ENCODE results near the gene STRIP2.
"Not testable (repeated sequence)": the region's sequence is repeated elsewhere in the genome, so short reads cannot be mapped to it uniquely, and the experiment has no call there.

STRIP2 gene

GRCh38 chr7:129453510-129454248 lies 19.4 kb downstream of the STRIP2 start:
- DNase-seq (ENCODE audit: low read depth), result no peak

GRCh38 chr7:129454249-129454551 lies 20.0 kb downstream of the STRIP2 start:
- DNase-seq (ENCODE audit: low read depth), result no peak

- DNase-seq (ENCODE audit: low read depth), result no peak
Measured at GRCh38 chr7:129456421-129456820, 22.2 kb downstream of the STRIP2 start.

- no peak for DNase-seq (ENCODE audit: low read depth)
Measured at GRCh38 chr7:129457101-129457500, 22.9 kb downstream of the STRIP2 start.

GRCh38 chr7:129458171-129458570 lies 23.9 kb downstream of the STRIP2 start:
- DNase-seq (ENCODE audit: low read depth), result no peak

GRCh38 chr7:129461809-129462208 lies 27.6 kb downstream of the STRIP2 start:
- DNase-seq (ENCODE audit: low read depth), result no peak

- DNase-seq (ENCODE audit: low read depth), result no peak
Measured at GRCh38 chr7:129462420-129462819, 28.2 kb downstream of the STRIP2 start.

GRCh38 chr7:129464194-129464593 lies 30.0 kb downstream of the STRIP2 start:
- DNase-seq (ENCODE audit: low read depth), result no peak

- DNase-seq (ENCODE audit: low read depth), result no peak
Measured at GRCh38 chr7:129465080-129465479, 30.8 kb downstream of the STRIP2 start.

GRCh38 chr7:129466796-129467195 lies 32.6 kb downstream of the STRIP2 start:
- DNase-seq (ENCODE audit: low read depth), result no peak

GRCh38 chr7:129468087-129468486 lies 33.9 kb downstream of the STRIP2 start:
- DNase-seq (ENCODE audit: low read depth), result no peak

- no peak for DNase-seq (ENCODE audit: low read depth)
Measured at GRCh38 chr7:129468547-129468946, 34.3 kb downstream of the STRIP2 start.

- DNase-seq (ENCODE audit: low read depth), result no peak
Measured at GRCh38 chr7:129469930-129470329, 35.7 kb downstream of the STRIP2 start.

- no peak for DNase-seq (ENCODE audit: low read depth)
Measured at GRCh38 chr7:129470411-129470810, 36.2 kb downstream of the STRIP2 start.

GRCh38 chr7:129471402-129471827 lies 37.2 kb downstream of the STRIP2 start:
- no peak for DNase-seq (ENCODE audit: low read depth)

GRCh38 chr7:129475931-129476330 lies 41.7 kb downstream of the STRIP2 start:
- DNase-seq (ENCODE audit: low read depth), result not testable (repeated sequence)

GRCh38 chr7:129476398-129476797 lies 42.2 kb downstream of the STRIP2 start:
- not testable (repeated sequence) for DNase-seq (ENCODE audit: low read depth)

- no peak for DNase-seq (ENCODE audit: low read depth)
Measured at GRCh38 chr7:129479831-129480230, 45.6 kb downstream of the STRIP2 start.

- DNase-seq (ENCODE audit: low read depth), result no peak
Measured at GRCh38 chr7:129480674-129481363, 46.6 kb downstream of the STRIP2 start.

- not testable (repeated sequence) for DNase-seq (ENCODE audit: low read depth)
Measured at GRCh38 chr7:129481376-129481775, 47.1 kb downstream of the STRIP2 start.

GRCh38 chr7:129482781-129483180 lies 48.5 kb downstream of the STRIP2 start:
- DNase-seq (ENCODE audit: low read depth), result no peak

GRCh38 chr7:129489491-129489890 lies 55.3 kb downstream of the STRIP2 start:
- no peak for DNase-seq (ENCODE audit: low read depth)

- no peak for DNase-seq (ENCODE audit: low read depth)
Measured at GRCh38 chr7:129492391-129492790, 58.2 kb downstream of the STRIP2 start.

- DNase-seq (ENCODE audit: low read depth), result no peak
Measured at GRCh38 chr7:129493555-129493954, 59.3 kb downstream of the STRIP2 start.

All from stimulated activated CD8-positive, alpha-beta memory T cell treated with anti-CD3 and anti-CD28 coated beads, Interleukin-15, amount 100 ng/mL, for 24 hours (primary cell).